ENCODE results near the gene ABCC2. TPM values are rescaled to one million over a fixed set of nuclear protein-coding genes. Genes with fewer than 3 reads are reported as not detected.
"Not testable (repeated sequence)": the region's sequence is repeated elsewhere in the genome, so short reads cannot be mapped to it uniquely, and the experiment has no call there.

Gene ABCC2
- total RNA-seq, 1 experiment from 2014 or later, result 0.80 TPM

GRCh38 chr10:99895066-99895465 lies 112.6 kb downstream of the ABCC2 start:
- DNase-seq (ENCODE audit: low read depth), result not testable (repeated sequence)

GRCh38 chr10:99895867-99896266 lies 113.4 kb downstream of the ABCC2 start:
- no peak for DNase-seq (ENCODE audit: low read depth)

Other genes with a start within 250 kb of the ABCC2 start
- 0.17 TPM in 1 of 2 replicates, not detected in the other for gene NKX2-3, start 249.7 kb upstream of the ABCC2 start, total RNA-seq (2014; rRNA removed; shearing (Covaris generic))
- gene SLC25A28, start 162.2 kb upstream of the ABCC2 start, total RNA-seq (2014; rRNA removed; shearing (Covaris generic)), result 9.2 and 9.7 TPM in 2 replicates
- gene ENTPD7, start 123.1 kb upstream of the ABCC2 start, total RNA-seq (2014; rRNA removed; shearing (Covaris generic)), result 7.3 and 7.5 TPM in 2 replicates
- gene COX15, start 50.5 kb upstream of the ABCC2 start, total RNA-seq (2014; rRNA removed; shearing (Covaris generic)), result 32.7 and 39.0 TPM in 2 replicates
- gene CUTC, start 50.4 kb upstream of the ABCC2 start, total RNA-seq (2014; rRNA removed; shearing (Covaris generic)), result 21.8 and 30.9 TPM in 2 replicates
- 13.7 and 14.4 TPM in 2 replicates for gene DNMBP, start 227.3 kb downstream of the ABCC2 start, total RNA-seq (2014; rRNA removed; shearing (Covaris generic))